Mesendoderm (in vitro differentiated cells): ENCODE results near the gene TUBD1.
A peak's percentile ranks its signal among the peaks of the same experiment; 100 is the strongest.
"Not testable (repeated sequence)": the region's sequence is repeated elsewhere in the genome, so short reads cannot be mapped to it uniquely, and the experiment has no call there.

Experiments
- DNase-seq: peaks from one replicate; pipeline ENCODE4 v3.0.0; 2013
- H2AK5ac ChIP-seq: 2 replicates; pipeline ENCODE4 v1.6.1; 2013; ENCODE audit warnings: low read length, inconsistent platforms
- H2BK120ac ChIP-seq: 2 replicates; pipeline ENCODE4 v1.6.1; 2013; ENCODE audit warnings: low read depth, mild to moderate bottlenecking, low read length, moderate library complexity, mixed read lengths
- H2BK15ac ChIP-seq: replicated peaks from 2 replicates; pipeline ENCODE4 v1.6.1; 2013; ENCODE audit warnings: low read depth, mild to moderate bottlenecking, moderate library complexity
- H2BK5ac ChIP-seq: 2 replicates; pipeline ENCODE4 v1.6.1; 2013; ENCODE audit warnings: low read length, inconsistent platforms
- H3K18ac ChIP-seq: 2 replicates; pipeline ENCODE4 v1.6.1; 2013; ENCODE audit warnings: mild to moderate bottlenecking, low read length, mixed read lengths
- H3K23ac ChIP-seq: one replicate; pipeline ENCODE4 v1.6.1; 2013; ENCODE audit warnings: low read length
- H3K27ac ChIP-seq: 2 replicates; pipeline ENCODE4 v1.5.1; 2013; ENCODE audit warnings: low read depth, mild to moderate bottlenecking, inconsistent platforms, low read length, moderate library complexity
- H3K27me3 ChIP-seq: 2 replicates; pipeline ENCODE4 v1.6.1; 2013; ENCODE audit warnings: low read length, control low read depth, mild to moderate bottlenecking, inconsistent platforms; ENCODE audit not compliant: insufficient read depth, poor library complexity
- H3K36me3 ChIP-seq: 2 replicates; pipeline ENCODE4 v1.6.1; 2013; ENCODE audit warnings: low read length, inconsistent platforms; ENCODE audit not compliant: control insufficient read depth, insufficient read depth
- H3K4ac ChIP-seq: one replicate; pipeline ENCODE4 v1.6.1; 2013; ENCODE audit warnings: low read depth, mild to moderate bottlenecking, low read length, moderate library complexity
- H3K4me1 ChIP-seq: 2 replicates; pipeline ENCODE4 v1.6.1; 2013; ENCODE audit warnings: low read depth, low read length, inconsistent platforms; ENCODE audit not compliant: control insufficient read depth
- H3K4me2 ChIP-seq: 2 replicates; pipeline ENCODE4 v1.6.1; 2013; ENCODE audit warnings: low read length
- H3K4me3 ChIP-seq: 2 replicates; pipeline ENCODE4 v1.5.1; 2013; ENCODE audit warnings: mild to moderate bottlenecking, low read length
- H3K56ac ChIP-seq: one replicate; pipeline ENCODE4 v1.6.1; 2013; ENCODE audit warnings: low read length
- H3K79me1 ChIP-seq: 2 replicates; pipeline ENCODE4 v1.6.1; 2013; ENCODE audit warnings: low read length, inconsistent platforms
- H3K79me2 ChIP-seq: 2 replicates; pipeline ENCODE4 v1.6.1; 2013; ENCODE audit warnings: mild to moderate bottlenecking, low read length; ENCODE audit not compliant: control insufficient read depth, insufficient read depth
- H3K9ac ChIP-seq: 2 replicates; pipeline ENCODE4 v1.6.1; 2013; ENCODE audit warnings: low read length, inconsistent platforms
- H4K5ac ChIP-seq: one replicate; pipeline ENCODE4 v1.6.1; 2013; ENCODE audit warnings: low read length
- H4K8ac ChIP-seq: one replicate; pipeline ENCODE4 v1.6.1; 2013; ENCODE audit warnings: low read depth, mild to moderate bottlenecking, control low read depth, low read length, moderate library complexity
- WGBS: extraction: QIAGEN DNeasy Blood & Tissue Kit; methylation state at CpG from one replicate; pipeline ENCODE4 v1.1.7; 2013; ENCODE audit warnings: low lambda C conversion rate, missing lambda C conversion rate; ENCODE audit not compliant: insufficient coverage; ENCODE audit errors: extremely low coverage; 5-methylcytosine and 5-hydroxymethylcytosine counted together

TUBD1 gene

DNA sequence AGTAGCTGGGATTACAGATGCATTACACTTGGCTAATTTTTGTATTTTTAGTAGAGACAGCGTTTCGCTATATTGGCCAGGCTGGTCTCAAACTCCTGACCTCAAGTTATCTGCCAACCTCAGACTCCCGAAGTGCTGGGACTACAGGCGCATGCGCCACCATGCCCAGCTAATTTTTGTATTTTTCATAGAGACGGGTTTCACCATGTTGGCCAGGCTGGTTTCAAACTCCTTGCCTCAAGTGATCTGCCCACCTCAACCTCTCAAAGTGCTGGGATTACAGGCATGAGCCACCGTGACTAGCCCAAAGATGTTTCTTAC lies 39.9 kb downstream of the TUBD1 start:
- H3K79me1 ChIP-seq, H3K23ac ChIP-seq, H3K79me2 ChIP-seq, DNase-seq, H3K4ac ChIP-seq, H4K8ac ChIP-seq, H3K27ac ChIP-seq, H3K36me3 ChIP-seq, H3K4me3 ChIP-seq, H3K18ac ChIP-seq, H2BK120ac ChIP-seq, H2AK5ac ChIP-seq, H3K4me1 ChIP-seq, H2BK5ac ChIP-seq, H2BK15ac ChIP-seq, H4K5ac ChIP-seq, H3K9ac ChIP-seq, H3K4me2 ChIP-seq, H3K27me3 ChIP-seq: not testable (repeated sequence)
- WGBS, result no CpG with 5 or more reads among the region's 7 CpGs
- H3K56ac ChIP-seq, result peak overlapping the region; percentile 46

DNA sequence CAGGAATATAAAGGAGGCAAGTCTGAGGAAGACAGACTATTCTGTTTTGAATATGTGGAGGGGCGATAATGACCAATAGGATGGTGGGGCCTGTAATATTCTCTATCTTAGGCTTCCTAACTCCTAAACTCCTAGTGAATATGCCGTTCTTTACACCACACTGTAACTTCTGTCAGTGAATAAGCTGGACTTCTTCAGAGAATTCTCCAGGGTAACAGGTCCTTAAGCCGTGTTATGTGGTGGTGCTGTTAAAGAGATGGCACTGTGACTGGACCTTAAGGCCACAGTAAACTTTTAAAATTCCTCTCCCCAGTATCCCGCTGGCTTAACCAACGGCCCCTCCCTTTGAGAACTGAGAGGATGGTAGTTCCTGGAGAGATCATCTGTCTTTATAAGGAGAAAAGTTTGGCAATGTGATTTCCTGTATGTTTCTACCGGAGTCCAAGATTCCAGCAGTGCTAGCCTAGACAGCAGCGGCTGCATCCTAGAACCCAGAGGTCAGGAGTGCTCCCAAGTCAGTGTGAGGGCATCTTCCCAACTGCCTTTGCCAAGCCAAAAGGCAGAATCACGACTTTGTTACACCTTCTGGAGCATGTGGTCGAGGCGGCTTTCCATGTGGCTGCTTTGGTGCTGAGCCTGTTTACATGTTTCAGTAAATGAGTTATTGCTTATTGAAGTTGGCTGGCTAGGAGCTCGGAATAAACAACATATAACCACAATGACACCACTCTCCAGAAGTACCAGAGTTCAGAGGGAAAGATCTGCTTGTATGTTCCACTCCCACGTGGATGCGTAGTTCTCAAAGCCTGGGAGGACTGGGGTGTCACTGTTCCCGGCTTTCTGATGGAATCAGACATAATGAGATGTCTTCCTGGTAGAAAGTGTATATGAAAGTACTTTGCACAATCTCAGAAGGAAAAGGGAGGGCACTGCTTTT lies 41.0 kb downstream of the TUBD1 start:
- WGBS, result no CpG with 5 or more reads among the region's 14 CpGs
- peaks cover 1% of the 10 kb centered on the region for H3K4me1 ChIP-seq

DNA sequence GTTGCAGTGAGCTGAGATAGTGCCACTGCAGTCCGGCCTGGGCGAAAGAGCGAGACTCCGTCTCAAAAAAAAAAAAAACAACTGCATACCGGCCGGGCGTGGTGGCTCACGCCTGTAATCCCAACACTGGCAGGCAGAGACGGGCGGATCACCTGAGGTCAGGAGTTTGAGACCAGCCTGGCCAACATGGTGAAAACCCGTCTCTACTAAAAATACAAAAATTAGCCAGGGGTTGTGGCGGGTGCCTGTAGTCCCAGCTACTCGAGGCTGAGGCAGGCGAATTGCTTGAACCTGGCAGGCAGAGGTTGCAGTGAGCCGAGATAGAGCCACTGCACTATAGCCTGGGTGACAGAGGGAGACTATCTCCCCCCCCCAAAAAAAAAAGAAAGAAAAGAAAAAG lies 42.4 kb downstream of the TUBD1 start:
- WGBS, result no CpG with 5 or more reads among the region's 15 CpGs
- not testable (repeated sequence) for H2BK15ac ChIP-seq, H3K27me3 ChIP-seq

More for the DNA sequence above, 41.0 kb downstream of the TUBD1 start:
- Histone ChIP-seq H3K4me3 (no peak overlapping the region), H3K23ac (no peak overlapping the region), H3K27ac (no peak overlapping the region), H3K79me2 (no peaks in the 10 kb centered on the region), H3K18ac (no peak overlapping the region), H3K36me3 (no peaks in the 10 kb centered on the region), H3K79me1 (no peaks in the 10 kb centered on the region), H4K5ac (no peak overlapping the region), H4K8ac (no peak overlapping the region), H3K27me3 (no peaks in the 10 kb centered on the region), H3K9ac (no peak overlapping the region), H2BK5ac (no peak overlapping the region), H3K4me2 (no peak overlapping the region), H2BK15ac (no peak overlapping the region), H3K4ac (no peak overlapping the region), H2BK120ac (no peak overlapping the region), H3K56ac (no peak overlapping the region), H2AK5ac (no peak overlapping the region)
- no peak for DNase-seq

DNA sequence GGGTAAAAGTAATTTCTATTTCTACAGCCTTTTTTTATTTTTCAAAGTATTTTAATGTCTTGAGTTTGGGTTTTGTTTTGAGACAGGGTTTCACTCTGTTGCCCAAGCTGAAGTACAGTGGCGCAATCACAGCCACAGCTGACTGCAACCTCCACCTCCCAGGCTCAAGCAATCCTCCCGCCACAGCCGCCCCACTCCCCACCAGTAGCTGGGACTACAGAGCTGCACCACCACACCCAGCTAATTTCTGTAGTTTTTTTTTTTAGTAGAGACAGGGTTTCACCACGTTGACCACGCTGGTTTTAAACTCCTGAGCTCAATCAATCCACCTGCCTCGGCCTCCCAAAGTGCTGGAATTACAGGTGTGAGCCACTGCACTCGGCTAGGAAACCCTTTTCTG lies 44.0 kb downstream of the TUBD1 start:
- no peak overlapping the region for H3K23ac ChIP-seq
- H3K9ac ChIP-seq, result no peak overlapping the region
- H3K36me3 ChIP-seq, result no peaks in the 10 kb centered on the region
- DNase-seq, result no peak
- H2BK5ac ChIP-seq, result no peak overlapping the region
- no peak overlapping the region for H3K56ac ChIP-seq
- no peak overlapping the region for H3K4ac ChIP-seq
- no peak overlapping the region for H2BK15ac ChIP-seq
- no peaks in the 10 kb centered on the region for H3K27me3 ChIP-seq
- H4K8ac ChIP-seq, result no peak overlapping the region
- peaks cover 6% of the 10 kb centered on the region for H3K4me1 ChIP-seq
- H3K79me2 ChIP-seq, result no peaks in the 10 kb centered on the region
- H2BK120ac ChIP-seq, result no peak overlapping the region
- no peak overlapping the region for H3K18ac ChIP-seq
- no peak overlapping the region for H4K5ac ChIP-seq
- no CpG with 5 or more reads among the region's 7 CpGs for WGBS
- no peak overlapping the region for H3K4me3 ChIP-seq
- H3K27ac ChIP-seq, result no peak overlapping the region
- H2AK5ac ChIP-seq, result no peak overlapping the region
- no peaks in the 10 kb centered on the region for H3K79me1 ChIP-seq
- H3K4me2 ChIP-seq, result no peak overlapping the region

More for the DNA sequence above, 42.4 kb downstream of the TUBD1 start:
- not testable (repeated sequence) for H3K56ac ChIP-seq, H3K4me3 ChIP-seq, H4K5ac ChIP-seq, H3K27ac ChIP-seq, H2BK120ac ChIP-seq, H3K23ac ChIP-seq, H3K9ac ChIP-seq, H3K4me2 ChIP-seq, H3K4ac ChIP-seq, H2AK5ac ChIP-seq, H2BK5ac ChIP-seq, H3K36me3 ChIP-seq, H3K79me1 ChIP-seq, H3K18ac ChIP-seq, DNase-seq, H3K79me2 ChIP-seq, H3K4me1 ChIP-seq, H4K8ac ChIP-seq

DNA sequence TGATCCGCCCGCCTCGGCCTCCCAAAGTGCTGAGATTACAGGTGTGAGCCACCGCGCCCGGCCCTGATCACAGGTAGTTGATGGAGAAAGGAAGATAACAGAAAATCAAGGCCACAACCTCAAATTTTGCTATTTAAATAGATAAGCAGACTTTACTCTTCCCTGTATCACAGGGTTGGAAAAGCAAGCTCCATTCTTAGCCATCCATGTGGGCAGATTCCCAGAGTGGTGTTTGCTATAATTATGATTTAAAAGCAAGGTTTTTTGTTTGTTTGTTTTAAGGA lies 44.4 kb downstream of the TUBD1 start:
- Histone ChIP-seq H3K4me1 (peaks cover 6% of the 10 kb centered on the region), H3K18ac (no peak overlapping the region), H3K79me2 (no peaks in the 10 kb centered on the region), H4K8ac (no peak overlapping the region), H3K9ac (no peak overlapping the region), H2BK120ac (no peak overlapping the region), H3K4me2 (no peak overlapping the region), H3K27ac (no peak overlapping the region), H3K27me3 (no peaks in the 10 kb centered on the region), H3K4me3 (no peak overlapping the region), H4K5ac (no peak overlapping the region), H3K79me1 (no peaks in the 10 kb centered on the region), H3K23ac (no peak overlapping the region), H2AK5ac (no peak overlapping the region), H3K4ac (no peak overlapping the region), H2BK5ac (no peak overlapping the region), H3K56ac (no peak overlapping the region), H2BK15ac (no peak overlapping the region), H3K36me3 (no peaks in the 10 kb centered on the region)
- DNase-seq, result no peak
- WGBS, result no CpG with 5 or more reads among the region's 6 CpGs
